AG09319 (cell line): ENCODE data around the gene LEPROT.

Source experiments
- DNase-seq: peaks from one replicate; pipeline ENCODE4 v3.0.0-alpha.2; 2010; ENCODE audit warnings: low read depth; ENCODE audit errors: extremely low read depth
- TF ChIP-seq, protein P1 (sequence below): IDR thresholded peaks from 2 replicates; pipeline ENCODE4 v1.5.1; 2011; ENCODE audit warnings: low read depth, mild to moderate bottlenecking, inconsistent platforms, low read length, moderate library complexity

LEPROT gene

GRCh38 chr1:65467536-65467935, 47.1 kb downstream of the LEPROT start:
- no peak for DNase-seq
- TF ChIP-seq, protein P1, sequence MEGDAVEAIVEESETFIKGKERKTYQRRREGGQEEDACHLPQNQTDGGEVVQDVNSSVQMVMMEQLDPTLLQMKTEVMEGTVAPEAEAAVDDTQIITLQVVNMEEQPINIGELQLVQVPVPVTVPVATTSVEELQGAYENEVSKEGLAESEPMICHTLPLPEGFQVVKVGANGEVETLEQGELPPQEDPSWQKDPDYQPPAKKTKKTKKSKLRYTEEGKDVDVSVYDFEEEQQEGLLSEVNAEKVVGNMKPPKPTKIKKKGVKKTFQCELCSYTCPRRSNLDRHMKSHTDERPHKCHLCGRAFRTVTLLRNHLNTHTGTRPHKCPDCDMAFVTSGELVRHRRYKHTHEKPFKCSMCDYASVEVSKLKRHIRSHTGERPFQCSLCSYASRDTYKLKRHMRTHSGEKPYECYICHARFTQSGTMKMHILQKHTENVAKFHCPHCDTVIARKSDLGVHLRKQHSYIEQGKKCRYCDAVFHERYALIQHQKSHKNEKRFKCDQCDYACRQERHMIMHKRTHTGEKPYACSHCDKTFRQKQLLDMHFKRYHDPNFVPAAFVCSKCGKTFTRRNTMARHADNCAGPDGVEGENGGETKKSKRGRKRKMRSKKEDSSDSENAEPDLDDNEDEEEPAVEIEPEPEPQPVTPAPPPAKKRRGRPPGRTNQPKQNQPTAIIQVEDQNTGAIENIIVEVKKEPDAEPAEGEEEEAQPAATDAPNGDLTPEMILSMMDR = no peak

DNA sequence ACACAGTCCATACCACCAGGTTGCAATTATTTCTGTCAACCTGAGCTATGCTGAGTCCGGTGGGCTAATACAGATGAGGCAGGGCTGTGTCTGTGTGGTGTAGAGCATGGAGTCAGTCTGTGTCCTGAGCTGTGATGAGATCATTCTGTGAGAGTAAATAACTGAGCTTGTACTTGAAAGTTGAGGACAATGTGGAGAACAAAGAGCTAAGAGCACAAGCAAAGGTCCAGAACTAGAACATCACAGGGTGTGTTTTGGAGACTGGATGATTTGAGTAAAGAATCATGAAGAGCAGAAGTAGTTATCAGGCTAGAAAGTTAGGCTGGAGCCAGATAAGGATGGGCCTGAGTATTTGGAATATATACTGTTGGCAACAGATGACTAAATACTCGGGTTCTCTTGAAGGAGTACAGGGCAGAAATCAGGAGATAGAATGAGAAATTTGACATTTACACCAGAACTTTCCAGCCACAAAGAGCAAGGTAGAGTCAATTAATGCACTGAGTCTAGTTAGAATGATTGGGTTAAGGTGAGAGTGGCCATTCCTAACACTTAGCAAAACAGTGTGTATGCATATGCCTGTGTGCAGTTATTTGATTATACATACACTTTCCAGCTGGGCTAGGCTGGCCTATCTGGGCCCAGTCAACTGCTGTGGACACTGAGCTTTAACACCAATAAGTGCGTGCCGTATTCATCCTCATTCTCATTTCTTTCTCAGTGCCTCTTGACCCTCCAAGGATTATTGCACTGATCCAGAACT, 48.8 kb downstream of the LEPROT start:
- TF ChIP-seq, protein P1 = no peak
- DNase-seq = no peak

DNA sequence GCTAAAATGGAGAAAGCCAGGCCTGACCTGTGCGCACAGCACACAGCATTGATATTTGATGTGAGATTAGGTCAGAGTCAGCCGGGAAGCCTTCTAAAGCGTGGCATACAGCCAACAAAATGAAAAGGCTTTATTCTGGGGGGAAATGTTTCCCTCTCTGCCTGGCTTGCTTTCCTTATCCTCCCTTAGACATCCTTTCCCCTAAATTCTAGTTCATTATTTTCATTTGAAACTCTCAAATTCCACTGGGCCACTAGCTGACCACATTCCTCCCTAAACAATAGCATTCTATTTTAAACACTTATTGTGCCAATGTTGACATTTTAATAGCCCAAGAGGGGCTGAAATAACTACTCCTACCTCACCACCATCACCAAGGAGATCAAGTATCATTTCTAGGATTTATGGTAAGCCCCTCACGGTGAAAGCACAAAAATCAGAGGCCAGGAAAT, 49.4 kb downstream of the LEPROT start:
- TF ChIP-seq, protein P1 = no peak
- DNase-seq = no peak

- TF ChIP-seq, protein P1 = no peak
- no peak for DNase-seq
Observed at GRCh38 chr1:65470766-65471165, 50.3 kb downstream of the LEPROT start.

GRCh38 chr1:65471213-65471833, 50.9 kb downstream of the LEPROT start:
- TF ChIP-seq, protein P1 = no peak
- no peak for DNase-seq

DNA sequence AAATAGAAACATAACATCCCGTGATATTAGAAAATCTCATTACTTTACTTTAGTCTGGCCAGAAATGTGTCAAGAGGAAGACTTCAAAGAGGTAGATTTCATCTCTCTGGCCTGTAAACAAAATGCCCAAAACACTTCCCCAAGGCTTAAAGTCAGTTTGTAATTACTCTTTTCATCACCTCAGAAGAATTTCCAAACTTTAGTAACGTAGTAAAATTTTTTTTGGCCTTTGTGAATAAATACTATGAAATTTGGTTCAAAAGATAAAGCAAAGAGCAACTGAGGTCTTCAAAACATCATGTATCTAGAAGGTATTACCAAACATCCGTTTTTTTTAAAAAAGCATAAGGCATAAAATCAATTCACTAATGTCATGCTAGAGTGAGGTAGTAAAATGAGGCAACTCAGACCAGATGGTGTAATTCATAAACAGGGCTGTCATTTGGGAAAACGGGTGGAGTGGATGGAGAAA, 51.4 kb downstream of the LEPROT start:
- TF ChIP-seq, protein P1 = no peak
- peak; percentile 52 for DNase-seq

DNA sequence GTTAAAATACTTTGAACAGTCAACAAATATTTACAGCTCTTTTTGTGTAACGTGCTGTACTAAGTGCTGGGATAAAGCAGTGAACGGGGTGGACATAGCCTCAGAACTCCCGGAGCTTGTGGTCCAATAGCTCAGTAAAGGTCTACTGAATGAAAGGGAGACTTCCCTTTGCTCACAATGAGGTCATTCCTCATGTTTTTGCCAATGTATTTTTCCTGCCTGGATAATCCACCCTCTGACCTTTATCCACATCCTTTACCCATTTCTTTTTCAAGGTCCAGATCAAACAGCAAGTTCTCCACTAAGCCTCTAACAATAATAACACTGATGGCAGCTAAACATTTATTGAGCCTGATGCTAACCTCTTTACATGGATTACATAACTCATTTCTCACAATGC, 55.9 kb downstream of the LEPROT start:
- DNase-seq = no peak
- TF ChIP-seq, protein P1 = no peak
